Right ventricle myocardium superior (tissue), 1 donor: ENCODE results near the gene CALU. TPM values are rescaled to one million over a fixed set of nuclear protein-coding genes. Genes with fewer than 3 reads are reported as not detected.

ENCODE experiments used
- ATAC-seq: fragments of 200-7000 bp; cut with Tn5 transposase; one replicate; pipeline ENCODE4 v1.9.1; 2020; ENCODE audit warnings: mild to moderate bottlenecking; ENCODE audit not compliant: poor library complexity
- DNase-seq: peaks from one replicate; pipeline ENCODE4 v3.0.0-alpha.2; 2020
- intact Hi-C: fragments of 100-400 bp; cut with DNase I; formaldehyde crosslinking; loops from one replicate; pipeline ENCODE4 v1.11.2; 2022
- total RNA-seq: library from RNA; stranded (reverse); fragmentation: NEBNext Ultra II Directional; extraction: Animal tissue kit (Norgen Biotek cat#: 25700); gene quantifications from one replicate; pipeline ENCODE4 v1.2.1, GENCODE V29; 2021
- donor health status: DM: no; HTN: yes; CAD: no; lungs with severe emphysema.

Gene CALU
- total RNA-seq, 1 donor from 2014 or later: 165 TPM

DNA sequence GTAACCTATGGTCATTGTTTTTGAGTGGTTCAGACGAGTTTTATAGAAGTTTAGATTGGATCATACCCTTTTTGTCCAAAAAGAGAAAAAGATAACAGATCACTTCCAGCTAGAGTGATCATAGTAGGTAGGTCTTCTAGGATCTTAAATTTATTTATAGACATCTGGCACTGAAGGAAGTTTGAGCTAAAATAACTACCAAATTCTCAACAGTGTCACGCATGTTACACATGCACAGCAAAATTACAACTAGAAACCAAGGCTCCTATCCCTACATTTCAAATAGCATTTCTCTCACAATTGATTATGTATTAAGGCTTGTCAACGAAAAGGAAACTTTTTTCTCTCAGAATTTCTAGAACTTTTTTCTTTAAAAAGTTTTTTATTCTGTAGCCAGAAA is 2.3 kb downstream of the CALU start:
- no peak for ATAC-seq
- no peak for DNase-seq
- intact Hi-C loops: no loop called here

DNA sequence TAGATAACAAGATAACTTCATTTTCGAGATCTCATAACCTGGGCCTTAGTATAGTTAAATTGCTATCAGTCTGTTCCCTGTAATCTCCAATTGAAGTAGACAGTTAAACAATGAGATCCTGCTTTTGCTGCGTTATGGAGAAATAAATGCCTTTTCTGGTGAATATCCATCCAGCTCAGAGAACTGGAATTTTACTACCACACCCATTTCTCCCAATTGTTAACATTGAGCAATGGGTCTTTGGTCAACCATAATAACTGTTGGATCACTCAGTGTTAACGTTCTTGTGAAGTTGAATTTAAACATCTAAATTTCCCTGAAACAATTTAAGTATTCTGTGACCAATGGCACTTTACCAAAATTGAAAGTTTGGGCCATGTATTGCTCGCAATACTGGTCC is 3.0 kb downstream of the CALU start:
- intact Hi-C loops: no loop called here
- DNase-seq (no peak), ATAC-seq (no peak)

DNA sequence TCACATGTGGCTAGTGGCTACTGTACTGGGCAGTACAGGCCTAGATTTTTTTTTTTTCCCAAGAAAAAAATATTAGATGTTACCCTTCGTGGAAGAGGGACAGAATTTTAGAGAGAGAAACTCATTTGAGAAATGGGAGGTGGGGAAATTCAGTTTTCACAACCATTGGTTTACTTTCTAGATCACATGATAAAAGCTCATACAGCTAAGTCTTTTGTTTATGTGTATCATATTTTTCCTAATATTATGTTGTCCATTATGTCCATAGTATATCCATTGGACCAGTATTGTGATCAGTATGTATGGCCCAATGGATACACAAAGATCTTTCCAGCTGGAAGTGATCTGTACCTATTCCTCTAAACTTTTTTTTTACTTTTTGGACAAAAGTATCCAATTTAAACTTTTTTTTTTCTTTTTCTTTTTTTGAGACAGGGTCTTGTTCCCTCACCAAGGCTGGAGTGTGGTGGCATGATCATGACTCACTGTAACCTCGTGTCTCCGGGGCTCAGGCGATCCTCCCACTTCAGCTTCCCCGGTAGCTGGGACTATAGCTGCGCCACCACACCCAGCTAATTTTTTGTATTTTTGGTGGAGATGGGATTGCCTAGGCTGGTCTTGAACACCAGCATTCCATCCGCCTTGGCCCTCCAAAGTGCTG is 4.1 kb downstream of the CALU start:
- intact Hi-C loops: no loop called here
- no peak for ATAC-seq
- no peak for DNase-seq

DNA sequence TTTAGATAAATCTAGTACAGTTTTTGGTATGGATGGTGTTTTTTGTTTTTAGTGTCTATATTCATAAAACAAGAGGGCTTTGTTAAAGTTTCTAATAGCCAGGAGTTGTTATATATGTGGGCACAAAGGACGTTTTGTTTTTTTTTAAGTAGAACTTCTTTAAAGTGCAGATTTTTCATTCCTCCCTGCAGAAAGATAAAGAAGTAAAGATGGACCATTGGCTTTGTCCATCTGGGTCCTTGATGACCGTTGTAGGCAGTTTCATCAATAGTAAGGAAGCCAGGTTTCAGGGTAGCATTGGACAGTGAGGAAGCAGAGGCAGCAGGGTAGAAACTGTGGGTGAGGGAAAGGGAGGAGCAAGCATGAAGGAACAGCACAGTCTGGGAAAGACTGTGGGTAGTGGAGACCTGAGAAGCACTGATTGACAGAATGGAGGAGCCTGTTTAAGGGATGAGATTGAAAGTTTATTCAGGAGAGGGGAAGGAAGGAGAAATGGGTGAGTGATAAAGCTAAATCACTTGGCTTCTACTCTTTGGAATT is 5.3 kb downstream of the CALU start:
- intact Hi-C loops: no loop called here
- no peak for ATAC-seq
- DNase-seq: no peak

DNA sequence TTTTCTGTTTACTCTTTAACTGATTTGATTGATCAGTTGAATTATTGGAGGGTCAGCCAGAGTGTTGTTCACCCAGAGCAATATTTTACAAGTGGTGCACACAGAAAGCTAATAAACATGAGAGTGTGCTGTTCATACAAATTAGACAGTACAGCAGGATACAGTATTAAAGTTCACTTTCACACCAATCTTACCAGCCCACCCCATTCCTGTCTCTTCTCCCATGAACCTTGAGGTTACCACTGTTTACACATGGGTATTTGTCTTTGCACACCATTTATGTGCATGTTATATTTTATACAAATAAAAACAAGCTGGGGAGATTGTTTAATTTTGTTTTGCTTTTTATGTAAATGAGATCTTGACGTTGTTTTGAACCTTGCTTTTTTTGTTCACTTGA is 6.5 kb downstream of the CALU start:
- DNase-seq (no peak), ATAC-seq (no peak)
- intact Hi-C loops: no loop called here

DNA sequence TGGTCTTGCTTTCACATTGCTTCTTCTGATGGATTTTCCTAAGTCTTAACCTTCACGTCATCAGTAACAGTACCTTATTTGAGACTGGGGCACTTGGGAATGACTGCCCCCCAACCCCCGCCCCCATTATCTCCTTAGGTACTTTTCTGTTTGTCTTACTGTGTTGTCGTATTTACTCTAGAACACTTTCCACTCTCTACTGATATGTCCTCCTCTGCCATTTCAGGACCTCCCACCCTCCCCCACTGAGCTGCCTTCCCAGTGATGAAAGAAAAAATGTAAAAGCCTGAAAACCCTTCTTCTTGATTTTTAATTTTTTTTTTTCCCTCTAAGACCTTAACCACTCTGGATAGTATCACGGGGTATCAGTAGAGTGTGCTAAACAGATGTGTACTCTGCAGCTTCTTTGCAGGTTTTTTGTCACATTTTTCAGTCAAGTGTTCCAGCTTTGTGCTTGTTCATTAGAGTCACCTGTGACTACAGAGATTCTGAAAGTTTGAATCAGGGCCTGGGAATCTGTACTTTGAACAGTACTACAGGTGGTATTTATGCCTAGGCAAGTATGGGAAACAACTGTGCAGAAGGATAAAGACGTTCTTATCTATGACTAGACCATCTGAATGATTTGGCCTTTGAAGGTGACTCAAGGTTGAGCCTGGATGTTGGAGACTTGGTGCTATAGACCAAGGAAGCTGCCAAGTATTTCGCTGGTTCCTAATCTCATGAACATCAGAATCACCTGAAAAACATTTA is 8.3 kb downstream of the CALU start:
- no peak for DNase-seq
- no peak for ATAC-seq
- intact Hi-C loops: no loop called here

DNA sequence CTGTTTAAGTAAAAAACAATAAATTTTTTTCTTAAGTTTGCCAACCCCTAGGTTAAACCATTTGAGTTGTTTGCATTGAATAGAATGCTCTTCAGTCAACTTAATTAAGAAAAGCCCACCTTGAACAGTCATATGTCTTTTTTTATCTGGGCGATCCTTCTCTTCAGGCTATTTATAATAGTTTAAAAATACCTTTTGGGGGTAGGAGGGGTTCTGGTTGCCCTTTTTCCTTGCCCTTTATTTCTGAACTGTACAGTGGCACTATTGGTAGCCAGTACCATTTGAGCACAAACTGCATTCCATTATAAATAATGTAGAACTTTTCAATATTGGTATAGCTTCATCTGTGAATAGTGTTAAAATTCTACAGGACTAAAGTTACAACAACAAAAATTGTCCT is 13.1 kb downstream of the CALU start:
- intact Hi-C loops: no loop called here
- ATAC-seq (peak; percentile 34), DNase-seq (no peak)

DNA sequence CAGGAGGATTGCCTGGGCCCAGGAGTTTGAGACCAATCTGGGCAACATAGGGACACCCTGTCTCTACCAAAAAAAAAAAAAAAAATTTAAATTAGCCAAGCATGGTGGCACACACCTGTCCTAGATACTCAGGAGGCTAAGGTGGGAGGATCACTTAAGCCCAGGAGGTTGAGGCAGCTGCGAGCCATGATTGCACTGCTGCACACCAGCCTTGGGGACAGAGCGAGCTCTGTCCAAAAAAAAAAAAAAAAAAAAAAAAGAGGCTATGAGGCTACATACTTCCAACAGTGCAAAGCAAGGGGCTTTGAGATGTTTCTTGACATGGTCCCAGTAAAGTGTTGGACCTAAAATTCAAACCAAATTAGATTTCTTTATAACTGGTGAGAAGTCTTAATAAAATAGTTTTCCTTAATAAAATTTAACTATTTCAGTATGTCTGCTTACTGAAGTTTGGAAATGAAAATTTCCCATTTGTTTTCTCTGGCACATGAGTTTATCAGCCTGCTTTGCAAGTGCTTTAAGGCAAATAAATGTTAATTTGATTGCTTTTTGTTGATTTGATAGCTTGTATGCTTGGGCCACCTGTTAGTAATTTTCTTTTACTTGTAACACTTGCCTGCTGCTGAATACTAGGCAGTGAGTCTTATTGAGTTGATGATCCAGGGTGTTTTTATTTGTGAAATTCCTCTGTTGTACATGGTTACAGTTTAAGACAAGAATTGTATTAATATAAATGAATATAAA is 16.1 kb downstream of the CALU start:
- no peak for ATAC-seq
- DNase-seq: no peak
- intact Hi-C loops: no loop called here

DNA sequence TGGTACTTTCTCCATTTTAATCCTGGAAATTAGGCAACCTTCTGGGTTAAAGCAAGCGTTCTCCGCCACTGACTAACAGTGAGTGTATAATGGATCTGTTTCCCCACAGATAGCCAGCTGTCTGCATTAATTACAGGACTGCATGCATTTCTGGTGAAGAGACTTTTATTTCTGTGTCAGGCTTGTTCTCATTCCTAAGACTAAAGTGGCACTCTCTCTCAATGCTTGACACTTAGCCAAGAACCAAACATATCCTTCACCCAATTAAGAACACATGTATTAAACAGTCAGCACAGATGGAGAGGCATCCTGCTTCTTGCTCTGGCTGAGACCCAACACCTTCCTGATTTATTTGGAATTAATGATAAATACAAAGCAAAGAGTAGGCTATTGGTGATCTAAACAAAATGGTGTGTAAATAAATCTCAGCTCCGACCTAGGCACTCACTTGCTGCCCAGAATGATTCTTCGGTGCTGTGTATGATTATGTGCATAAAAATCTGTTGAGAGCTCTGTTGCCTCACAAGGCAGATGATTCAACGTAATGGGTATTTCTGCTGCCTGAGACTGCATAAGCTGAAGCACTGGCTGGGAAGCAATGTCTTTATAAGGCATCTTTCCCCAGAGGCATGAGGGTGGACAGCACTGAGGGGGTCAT is 16.8 kb downstream of the CALU start:
- intact Hi-C loops: no loop called here
- ATAC-seq (peak; percentile 54), DNase-seq (no peak)

DNA sequence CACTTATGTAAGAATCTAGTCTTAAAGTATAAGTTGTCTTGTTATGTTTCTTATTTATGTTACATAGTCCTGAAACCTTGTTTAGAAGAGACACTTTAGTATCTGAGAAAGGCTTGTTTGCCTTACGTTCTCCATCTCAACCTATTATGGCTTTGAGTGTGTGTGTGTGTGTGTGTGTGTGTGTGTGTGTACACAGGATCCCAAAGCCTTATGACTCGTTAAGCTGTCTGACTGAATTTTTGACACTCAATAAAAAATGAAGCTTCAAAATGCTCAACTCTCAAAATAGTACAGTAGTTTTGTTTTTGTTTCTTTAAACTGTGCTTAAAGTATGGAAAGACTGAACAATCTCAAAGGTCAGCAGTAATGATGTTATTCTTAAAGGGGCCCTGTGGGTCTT is 18.0 kb downstream of the CALU start:
- no peak for ATAC-seq
- no peak for DNase-seq
- intact Hi-C loops: no loop called here

DNA sequence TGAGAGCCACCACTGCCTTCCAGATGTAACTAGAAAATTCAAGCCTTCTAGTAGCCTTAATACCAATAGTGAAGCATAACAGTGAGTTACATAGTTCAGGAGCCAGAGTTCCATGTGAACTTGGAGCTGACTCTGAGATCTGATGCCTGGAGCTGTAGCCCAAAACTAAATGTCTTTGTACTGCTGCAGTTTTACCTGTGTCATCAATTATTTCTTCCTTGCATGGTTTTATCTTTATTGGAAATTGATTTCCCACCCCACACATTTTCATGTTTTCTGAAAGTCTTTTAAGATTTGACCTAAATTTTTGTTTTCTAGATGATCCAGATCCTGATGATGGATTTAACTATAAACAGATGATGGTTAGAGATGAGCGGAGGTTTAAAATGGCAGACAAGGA is 19.4 kb downstream of the CALU start:
- no peak for ATAC-seq
- DNase-seq: no peak
- intact Hi-C loops: no loop called here

DNA sequence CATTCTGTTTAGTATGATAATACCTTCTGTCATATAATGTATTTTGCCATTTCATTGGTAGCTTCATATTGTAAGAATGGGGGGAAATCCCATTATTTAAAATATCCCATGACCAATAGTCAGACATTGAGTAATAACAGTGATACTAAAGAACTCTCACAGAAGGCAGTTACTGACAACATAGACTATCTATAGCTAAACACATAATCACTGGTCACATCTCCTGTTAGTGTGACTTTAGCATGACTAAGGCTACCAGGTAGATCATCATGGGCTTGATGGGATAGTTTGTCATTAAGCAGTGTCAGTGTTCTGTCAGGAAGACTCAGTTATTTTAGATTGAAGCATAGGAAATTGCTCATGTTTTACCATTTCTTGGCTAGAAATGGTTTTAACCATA is 20.1 kb downstream of the CALU start:
- intact Hi-C loops: no loop called here

DNA sequence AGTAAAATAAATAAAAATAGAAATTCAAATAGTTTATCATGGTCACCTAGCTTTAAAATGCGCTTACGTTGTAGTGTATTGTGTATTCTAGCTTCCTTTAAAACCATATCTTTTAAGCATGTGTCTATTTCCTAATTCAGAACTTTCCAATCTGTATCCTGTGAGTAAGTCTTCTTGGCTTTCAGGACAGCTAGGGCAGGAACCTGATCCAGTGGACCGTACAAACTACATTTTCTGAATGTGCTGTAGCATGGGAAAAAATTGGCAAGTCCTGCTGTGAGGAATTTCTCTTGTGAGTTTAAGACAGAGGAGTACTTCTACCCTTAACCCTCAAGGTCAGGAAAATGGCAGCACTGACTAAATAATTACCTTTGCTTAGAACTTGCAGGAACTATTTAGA is 24.4 kb downstream of the CALU start:
- ATAC-seq (no peak), DNase-seq (no peak)
- intact Hi-C loops: no loop called here

More for the DNA sequence above, 20.1 kb downstream of the CALU start:
- no peak for DNase-seq
- no peak for ATAC-seq

DNA sequence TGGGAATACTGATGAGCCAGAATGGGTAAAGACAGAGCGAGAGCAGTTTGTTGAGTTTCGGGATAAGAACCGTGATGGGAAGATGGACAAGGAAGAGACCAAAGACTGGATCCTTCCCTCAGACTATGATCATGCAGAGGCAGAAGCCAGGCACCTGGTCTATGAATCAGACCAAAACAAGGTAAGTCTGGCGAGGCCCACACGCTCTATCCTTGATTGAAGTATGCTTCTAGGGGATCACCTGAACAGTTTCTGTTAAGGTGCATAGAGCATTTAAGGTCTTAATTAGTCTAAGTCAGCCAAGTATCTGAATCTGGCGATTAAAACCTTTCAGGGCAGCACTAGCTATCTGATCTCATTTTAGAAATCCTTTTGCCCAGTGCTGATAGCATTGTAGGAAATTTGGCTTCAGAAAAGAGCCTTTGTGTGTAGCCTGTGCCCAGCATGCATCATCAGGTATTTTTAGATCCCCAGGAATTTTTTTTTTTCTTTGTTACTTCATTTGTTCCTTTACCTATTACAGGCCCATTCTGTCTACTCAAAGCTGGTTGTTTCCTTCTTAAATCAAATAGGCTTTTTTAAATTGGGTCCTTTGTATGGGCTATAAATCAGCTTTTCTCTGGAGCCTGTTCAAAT is 28.4 kb downstream of the CALU start:
- ATAC-seq (peak; percentile 62), DNase-seq (no peak)
- intact Hi-C loops: no loop called here

DNA sequence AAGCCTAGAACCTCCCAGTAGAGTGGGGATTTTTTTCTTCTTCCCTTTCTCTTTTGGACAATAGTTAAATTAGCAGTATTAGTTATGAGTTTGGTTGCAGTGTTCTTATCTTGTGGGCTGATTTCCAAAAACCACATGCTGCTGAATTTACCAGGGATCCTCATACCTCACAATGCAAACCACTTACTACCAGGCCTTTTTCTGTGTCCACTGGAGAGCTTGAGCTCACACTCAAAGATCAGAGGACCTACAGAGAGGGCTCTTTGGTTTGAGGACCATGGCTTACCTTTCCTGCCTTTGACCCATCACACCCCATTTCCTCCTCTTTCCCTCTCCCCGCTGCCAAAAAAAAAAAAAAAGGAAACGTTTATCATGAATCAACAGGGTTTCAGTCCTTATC is 31.1 kb downstream of the CALU start:
- DNase-seq: no peak
- intact Hi-C loops: no loop called here
- ATAC-seq: no peak

DNA sequence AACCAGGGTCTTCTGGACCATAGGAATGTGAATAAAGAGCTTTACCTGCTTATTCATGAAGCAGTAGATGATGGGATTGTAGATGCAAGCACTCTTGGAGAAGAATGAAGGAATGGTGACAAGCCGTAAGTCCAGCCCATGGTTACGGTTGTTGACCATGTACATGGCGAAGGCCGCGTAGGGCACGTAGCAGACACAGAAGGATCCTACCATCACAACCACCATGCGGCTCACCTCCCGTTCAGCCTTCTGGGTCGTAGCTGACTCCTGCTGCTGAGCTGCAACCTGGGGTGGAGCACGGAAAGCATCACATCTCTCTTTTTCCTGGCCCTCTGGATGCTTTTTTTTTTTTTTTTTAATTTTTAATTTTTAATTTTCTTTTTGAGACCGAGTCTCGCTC is 34.4 kb downstream of the CALU start:
- ATAC-seq: no peak
- intact Hi-C loops: no loop called here

DNA sequence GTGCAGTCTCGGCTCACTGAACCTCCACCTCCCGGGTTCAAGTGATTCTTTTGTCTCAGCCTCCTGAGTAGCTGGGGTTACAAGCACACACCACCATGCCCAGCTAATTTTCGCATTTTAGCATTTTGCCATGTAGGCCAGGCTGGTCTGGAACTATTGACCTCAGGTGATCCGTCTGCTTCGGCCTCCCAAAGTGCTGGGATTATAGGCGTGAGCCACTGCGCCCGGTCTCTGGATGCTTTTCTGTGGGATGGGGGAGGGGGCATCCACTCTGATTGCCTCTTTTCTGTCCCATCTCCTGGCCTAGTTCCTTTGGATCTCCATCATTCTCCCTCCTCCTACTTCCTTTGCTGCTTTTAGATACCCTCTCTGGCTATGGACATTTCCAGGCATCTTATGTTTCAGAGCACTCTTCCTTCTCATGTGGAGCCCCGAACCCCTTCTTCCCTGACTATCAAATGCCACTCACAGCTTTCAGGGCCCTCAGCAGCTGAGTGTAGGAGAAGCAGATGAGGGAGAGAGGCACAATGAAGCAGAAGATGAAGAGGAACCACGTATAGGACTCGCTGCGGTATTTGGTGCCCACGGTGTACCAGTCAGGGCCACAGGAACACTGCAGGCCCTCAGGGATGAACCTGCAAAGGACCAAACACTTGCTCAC is 35.0 kb downstream of the CALU start:
- DNase-seq (no peak), ATAC-seq (no peak)
- intact Hi-C loops: no loop called here

More for the DNA sequence above, 34.4 kb downstream of the CALU start:
- DNase-seq: no peak

DNA sequence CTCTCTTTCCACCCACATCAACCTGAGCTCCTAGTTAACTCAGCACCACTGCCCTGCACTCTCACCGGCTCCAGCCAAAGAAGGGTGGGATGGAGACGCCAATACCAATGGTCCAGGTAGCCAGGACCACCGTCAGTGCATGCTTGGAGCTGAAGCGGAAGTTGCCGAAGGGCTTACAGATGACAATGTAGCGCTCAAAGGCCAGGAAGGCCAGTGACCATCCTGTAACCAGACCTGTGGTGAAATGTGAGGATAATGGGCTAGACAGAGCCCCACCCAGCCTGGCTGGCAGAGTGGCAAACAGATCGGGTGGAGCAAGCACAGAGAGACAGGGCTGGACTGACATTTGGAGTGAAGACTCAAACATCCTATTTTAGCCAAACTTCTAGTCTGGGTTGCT is 35.8 kb downstream of the CALU start:
- no peak for ATAC-seq
- intact Hi-C loops: no loop called here
- DNase-seq: no peak
